NCI-H1694 treated with DMSO at 0.1 percent for 48 hours (cell line): ENCODE results near the gene AQP5.

Experiments used
- DNase-seq: peaks from one replicate; lab custom pipeline; 2025; lab: John Stamatoyannopoulos, UW

The AQP5 gene

DNA sequence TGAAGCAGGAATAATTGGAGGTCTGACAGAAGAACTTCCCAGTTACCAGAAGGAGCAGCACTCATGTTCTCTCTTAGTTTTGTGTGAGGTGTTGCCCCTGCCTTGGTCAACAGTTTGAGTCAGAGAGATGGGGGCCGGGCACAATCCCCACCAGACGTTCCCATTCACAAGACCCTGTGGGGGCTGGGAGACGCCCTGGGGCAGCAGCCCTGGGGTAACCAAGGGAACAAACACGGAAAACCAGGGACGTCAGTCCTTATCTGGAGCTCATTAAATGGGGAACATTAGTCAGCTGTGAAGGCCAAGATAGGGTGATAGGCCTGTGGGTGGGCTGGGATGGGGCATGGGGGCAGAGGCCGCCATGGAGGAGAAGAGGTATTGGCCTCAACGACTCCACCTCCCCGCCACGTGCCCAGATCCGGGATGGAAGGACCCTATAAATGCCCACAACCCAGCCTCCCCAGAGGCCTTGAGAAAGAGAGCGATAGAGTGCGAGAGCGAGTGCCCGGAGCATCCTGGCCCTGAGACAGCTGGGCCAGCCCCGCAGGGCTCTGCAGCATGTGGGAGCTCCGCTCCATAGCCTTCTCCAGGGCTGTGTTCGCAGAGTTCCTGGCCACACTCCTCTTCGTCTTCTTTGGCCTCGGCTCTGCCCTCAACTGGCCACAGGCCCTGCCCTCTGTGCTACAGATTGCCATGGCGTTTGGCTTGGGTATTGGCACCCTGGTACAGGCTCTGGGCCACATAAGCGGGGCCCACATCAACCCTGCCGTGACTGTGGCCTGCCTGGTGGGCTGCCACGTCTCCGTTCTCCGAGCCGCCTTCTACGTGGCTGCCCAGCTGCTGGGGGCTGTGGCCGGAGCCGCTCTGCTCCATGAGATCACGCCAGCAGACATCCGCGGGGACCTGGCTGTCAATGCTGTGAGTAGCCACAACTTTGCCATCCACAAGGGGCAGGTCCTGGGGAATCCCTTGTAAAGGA lies 11.1 kb upstream of the AQP5 start, which contains the start of gene AQP2:
Gene AQP2, plus strand, starts transcription at position 465 of the 979 bp plus-strand sequence. Its CDS starts 94 bp downstream, at position 559.
- DNase-seq = no peak

DNA sequence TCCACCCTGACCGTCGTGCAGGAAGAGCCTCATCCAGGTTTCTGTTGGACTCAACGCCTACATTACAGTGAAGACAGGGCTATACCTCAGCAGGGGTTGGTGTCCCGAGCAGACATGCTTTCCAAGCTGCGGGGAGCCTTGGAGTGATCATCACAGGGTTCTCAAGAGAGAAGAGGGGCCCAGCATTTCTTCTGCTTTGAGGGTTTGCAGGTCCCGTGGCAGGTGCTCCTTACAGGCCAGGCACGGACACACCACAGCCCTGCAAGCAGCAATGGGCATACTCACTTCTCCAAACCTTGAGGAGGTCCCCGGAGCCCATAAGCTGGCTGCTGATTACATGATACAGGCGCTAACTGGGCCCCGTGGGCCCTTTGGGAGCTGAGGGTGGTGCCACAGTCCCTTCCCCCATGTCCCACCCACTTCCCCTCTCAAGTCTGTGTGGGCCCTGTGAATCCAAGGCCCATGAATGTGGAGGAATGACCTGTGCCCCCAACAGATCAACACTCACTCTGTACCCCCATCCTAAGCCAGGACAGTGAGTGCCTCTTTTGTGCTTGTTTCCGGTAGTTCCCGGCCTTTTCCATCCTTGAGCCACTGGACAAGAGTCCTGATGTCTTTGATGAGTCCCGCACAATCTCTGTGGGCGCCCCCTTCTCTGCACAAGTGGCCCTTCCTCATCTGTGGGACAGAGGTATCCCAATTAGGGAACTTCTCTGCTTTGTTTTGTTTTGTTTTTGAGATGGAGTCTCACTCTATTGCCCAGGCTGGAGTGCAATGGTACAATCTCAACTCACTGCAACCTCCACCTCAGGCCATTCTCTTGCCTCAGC lies 10.0 kb upstream of the AQP5 start:
- no peak for DNase-seq

DNA sequence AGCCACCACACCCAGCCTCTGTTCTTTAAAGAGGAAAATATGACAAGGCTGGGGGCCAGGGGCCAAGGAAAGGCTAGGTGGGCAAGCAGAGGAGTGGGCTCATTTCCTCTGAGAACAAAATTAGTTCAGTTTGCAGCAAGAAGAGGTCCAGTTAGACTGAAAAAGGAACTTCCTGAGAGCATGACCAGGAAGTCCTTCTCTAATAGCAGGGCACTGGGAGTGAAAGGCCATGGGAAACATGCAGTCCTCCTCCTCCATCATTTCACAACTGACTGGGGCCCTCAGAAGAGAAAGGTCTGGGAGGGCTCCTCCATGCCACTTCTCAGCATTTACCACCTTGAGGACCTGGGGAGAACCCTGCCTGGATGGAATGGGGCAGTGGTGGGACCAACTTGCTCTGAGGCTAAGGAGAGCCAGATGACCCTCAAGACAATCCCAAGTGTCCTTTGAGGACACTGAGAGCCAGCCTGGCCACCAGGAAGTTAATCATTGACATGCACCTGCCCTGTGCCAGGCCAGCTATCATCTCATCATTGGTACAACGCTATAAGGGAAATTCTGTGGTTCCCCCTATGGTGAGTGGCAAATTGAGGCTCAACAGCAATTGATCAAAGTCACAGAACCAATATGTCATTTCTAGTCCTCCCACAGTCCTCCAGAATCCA lies 9.1 kb upstream of the AQP5 start:
- no peak for DNase-seq

DNA sequence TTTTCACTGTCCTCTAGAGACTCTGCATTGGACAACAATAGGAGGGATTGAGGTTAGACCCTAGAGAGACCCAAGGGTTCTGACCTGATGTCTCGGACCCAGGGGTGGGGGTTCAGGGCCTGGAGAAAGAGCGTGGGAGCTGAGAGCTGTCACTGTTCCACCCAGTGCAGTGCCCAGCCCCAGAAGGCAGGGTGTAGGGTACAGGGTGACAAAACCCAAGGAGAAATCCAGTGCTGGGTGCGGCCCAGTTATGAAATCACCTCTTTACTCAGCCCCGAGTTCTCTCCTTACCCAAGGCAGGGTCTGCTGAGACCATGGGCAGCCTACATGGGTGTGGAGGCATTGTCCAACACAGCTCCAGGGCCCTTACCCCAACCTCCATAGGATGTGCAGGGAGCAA lies 8.5 kb upstream of the AQP5 start:
- DNase-seq = no peak

DNA sequence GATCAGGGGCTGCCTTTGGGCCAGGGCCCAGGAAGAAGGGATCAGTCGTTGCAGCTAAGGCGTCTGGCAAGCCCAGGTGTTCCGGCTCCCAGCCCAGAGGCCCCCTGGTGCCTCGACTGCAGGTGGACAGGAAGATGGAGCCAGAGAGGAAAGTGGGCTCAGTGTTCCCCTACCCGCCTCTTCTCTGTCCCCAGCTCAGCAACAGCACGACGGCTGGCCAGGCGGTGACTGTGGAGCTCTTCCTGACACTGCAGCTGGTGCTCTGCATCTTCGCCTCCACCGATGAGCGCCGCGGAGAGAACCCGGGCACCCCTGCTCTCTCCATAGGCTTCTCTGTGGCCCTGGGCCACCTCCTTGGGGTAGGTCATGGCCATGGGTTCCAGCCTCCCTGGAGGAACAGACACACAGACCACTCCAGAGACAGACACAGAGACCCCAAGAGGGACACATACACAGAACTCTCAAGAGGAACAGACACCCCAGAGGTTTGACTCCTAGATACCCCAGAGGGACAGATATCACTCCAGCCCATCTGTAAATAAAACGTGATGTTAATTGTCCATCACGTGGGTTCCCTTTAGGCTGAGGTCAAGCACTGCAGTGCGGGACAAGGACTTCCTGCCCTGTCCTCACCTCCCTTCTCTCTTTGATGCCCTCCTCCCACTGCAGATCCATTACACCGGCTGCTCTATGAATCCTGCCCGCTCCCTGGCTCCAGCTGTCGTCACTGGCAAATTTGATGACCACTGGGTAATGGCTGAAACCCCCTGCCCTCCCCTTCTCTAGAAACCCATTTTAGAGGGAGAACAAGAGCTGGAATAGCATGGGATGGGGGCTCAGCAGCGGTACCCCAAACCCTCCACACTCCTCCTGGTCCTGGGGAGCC lies 7.5 kb upstream of the AQP5 start:
- DNase-seq = no peak

DNA sequence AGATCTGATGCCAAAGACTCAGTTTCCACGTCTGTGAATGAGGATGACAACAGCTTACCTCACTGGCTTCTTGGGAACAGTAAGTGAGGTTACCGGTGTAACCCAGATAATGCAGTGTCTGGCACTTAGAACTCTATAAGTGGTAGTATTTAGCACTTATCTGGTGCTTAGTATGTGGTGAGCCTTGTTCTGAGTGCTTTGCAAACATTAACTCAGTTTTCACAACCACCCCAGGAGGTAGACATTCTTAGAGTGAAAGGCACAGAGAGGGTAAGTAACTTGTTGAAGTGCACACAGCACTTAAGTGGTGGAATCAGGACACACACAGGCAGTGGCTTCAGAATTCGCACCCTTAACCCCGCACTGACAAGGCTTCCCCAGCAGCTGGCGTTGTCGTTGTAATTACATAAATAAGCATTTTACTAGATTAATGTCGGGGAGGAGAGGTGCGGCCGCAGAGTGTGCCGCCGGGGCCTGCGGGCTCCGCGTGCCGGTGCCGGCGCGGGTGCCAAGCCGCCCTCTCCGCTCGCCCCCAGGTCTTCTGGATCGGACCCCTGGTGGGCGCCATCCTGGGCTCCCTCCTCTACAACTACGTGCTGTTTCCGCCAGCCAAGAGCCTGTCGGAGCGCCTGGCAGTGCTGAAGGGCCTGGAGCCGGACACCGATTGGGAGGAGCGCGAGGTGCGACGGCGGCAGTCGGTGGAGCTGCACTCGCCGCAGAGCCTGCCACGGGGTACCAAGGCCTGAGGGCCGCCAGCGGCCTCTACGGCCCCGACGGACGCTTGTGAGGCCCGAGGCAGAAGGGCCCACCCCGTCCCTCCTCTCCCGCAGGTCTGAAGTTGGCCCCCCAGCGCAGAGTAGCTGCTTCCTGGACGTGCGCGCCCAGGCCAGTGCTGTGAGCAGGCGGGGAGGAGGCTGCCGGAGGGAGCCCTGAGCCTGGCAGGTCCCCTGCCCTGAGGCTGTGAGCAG lies 6.5 kb upstream of the AQP5 start:
- no peak for DNase-seq

DNA sequence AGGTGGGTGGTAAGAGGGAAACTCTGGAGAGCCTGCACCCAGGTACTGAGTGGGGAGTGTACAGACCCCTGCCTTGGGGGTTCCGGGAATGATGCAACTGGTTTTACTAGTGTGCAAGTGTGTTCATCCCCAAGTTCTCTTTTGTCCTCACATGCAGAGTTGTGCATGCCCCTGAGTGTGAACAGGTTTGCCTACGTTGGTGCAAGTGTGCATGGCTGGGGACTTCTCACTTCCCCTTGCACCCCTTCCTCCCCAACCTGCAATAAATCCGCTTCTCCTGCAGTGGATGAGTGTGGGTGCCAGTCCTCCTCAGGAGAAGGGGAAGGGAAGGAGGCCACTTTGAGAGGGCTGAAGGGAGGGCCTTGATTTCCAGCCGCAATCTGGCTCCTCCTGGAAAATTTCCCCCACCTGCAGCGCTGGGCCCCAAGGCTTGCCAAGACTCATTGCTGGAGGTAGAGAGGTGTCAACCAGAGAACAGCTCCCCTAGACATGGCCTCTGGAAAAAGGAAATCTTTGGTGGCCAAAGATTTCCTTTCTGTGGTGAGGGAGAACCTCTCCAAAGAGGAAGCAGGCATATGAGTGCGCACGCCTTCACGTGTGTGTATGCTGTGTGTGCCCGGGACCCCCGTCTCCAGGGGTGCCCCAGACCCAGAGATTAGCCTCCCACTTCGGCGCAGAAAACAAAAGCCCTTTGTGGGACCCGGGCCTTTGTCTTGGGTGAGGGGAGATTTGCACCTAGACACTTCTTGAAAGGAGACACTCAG lies 5.6 kb upstream of the AQP5 start:
- no peak for DNase-seq

DNA sequence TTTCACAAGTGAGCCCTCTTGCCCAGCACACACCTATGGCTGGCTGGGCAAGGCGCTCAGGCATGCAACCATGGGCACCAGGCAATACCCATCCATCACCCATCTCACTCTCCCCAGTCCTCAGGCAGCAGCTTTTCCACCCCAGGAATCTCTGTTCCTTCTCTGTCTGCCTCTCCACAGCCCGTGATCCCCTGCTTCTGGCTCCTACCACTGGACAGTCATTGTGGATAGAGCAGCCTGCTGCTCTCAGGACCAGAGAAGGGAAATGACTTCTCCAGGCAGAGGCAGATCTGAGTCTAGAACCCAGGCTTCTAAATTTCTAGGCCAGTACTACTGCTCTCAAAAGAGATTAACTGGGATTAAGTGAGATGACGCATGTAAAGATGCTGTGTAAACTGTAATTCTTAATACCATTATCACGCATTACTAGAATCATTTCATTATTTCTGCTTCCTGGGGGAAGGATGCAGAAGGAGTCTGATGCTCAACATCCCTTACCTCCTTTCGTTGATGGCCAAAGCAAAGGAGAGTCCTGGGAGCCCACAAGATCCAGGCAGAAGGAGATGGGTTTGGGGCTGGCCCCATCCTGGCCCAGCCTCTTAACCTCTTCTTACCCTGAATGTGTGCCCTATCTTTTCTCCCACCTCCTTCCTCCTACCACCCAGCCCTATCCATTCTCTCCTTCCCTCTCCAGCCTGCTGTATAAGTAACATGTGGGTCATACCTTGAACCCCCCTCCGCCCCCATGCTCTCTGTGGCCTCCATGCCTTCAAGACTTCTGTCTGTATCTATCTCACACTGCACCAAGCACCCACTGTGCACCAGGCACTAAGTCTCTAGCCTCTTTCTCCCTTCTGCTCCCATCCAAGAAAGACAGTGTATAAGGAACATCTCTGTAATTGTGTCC lies 4.8 kb upstream of the AQP5 start:
- no peak for DNase-seq

DNA sequence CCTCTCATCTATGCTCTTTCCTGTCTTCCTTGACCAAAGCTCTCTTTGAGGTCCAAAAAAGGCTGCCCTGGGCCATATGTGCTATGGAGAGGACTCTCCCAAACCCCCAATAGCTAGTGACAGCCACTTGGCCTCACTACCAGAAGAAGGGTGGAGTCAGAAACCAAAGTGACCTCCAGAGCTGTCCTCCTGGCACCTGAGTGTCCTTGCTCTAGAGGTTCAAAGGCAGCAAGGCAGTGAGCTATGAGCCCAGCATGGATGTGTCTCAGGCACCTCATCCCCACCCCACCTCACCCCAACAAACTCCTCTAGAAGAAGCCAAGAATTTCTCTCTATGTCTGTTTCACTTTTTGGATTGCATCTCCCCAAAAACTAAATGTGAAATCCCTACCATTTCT lies 4.1 kb upstream of the AQP5 start:
- DNase-seq = no peak

DNA sequence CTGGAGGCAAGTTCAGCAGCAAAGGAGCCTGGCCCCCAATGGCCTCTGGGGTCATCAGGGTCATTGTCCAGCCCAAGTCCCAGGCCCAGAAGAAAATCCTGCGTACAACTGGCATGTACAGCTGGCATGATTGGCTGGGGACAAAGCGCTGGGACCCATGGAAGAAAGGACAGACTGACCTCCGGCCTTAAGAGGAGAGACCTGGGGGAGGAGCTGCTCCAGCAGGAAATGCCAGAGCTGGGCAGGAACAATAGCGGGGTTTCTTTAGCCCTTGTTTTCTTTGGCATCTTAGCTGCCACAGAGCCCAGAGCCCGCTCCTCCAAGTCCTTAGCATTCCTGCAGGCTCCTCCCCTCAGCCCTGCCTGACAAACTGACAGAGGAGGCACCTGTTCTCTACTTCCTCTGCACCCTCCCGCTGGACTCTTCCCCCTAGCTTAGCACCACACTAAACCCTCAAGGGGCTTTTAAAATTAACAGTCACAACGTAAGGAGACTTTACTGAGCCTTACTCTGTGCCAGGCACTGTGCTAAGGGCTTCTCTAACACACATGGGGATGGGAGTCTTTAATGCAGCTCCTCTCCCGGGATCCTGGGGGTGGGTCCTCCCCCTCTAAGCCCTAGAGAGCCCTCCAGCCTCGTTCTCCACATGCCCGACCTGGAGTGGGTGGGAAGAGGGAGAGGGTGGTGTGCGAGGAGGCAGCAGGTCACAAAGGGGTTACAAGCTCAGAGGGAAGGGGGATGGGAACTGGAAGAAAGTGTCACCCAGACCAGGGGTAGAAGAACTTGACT lies 1.8 kb upstream of the AQP5 start:
- DNase-seq = no peak

DNA sequence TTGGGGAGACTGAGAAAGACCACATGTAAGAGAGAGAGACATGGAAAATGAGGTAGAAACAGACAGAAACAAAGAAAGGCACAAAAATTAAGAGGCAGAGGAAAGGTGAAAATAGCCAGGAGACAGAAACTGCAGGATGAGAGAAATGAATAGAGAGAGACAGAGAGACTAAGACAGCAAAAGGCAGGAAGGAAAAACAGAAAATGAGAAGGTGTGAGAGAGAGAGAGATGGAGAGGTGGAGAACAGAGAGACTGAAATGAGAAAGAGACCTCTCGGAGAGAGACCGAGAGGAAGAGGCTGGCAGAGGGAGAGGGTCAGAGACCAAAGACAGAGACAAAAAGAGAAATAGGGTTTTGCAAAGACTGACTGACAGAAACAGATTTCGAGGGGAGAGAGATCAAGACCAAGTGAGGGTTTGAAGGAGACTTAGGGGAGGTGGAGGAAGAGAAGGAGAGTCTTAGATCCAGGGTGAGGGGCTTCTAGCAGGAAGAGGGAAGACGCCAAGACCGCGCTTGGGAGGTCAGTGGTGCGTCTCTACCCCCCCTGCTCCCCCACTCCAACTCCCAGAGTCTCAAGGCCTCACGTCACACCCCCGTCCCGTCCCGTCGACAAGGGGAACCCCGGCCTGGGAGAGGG lies 1.1 kb upstream of the AQP5 start:
- DNase-seq = no peak

DNA sequence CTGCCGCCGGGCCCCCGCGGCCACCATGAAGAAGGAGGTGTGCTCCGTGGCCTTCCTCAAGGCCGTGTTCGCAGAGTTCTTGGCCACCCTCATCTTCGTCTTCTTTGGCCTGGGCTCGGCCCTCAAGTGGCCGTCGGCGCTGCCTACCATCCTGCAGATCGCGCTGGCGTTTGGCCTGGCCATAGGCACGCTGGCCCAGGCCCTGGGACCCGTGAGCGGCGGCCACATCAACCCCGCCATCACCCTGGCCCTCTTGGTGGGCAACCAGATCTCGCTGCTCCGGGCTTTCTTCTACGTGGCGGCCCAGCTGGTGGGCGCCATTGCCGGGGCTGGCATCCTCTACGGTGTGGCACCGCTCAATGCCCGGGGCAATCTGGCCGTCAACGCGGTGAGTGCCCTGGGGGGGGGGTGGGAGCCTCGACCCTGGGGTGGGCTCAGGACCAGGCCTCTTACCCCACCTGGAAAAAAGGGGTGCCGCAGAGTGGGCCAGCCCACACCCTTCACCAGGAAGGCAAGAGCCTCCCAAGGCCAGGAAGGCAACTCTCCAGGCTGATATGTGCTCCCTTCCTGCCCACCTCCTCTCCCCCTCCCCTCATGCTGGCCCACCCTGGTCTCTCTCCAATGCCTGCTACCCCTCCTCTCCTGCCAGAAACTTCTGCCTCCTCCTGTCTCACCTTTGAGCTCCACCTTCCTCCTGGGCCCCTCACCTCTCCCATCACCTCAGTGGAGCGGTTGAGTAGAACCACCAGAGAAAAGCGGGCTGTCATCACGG lies 507 bp downstream of the AQP5 start:
- DNase-seq = no peak

DNA sequence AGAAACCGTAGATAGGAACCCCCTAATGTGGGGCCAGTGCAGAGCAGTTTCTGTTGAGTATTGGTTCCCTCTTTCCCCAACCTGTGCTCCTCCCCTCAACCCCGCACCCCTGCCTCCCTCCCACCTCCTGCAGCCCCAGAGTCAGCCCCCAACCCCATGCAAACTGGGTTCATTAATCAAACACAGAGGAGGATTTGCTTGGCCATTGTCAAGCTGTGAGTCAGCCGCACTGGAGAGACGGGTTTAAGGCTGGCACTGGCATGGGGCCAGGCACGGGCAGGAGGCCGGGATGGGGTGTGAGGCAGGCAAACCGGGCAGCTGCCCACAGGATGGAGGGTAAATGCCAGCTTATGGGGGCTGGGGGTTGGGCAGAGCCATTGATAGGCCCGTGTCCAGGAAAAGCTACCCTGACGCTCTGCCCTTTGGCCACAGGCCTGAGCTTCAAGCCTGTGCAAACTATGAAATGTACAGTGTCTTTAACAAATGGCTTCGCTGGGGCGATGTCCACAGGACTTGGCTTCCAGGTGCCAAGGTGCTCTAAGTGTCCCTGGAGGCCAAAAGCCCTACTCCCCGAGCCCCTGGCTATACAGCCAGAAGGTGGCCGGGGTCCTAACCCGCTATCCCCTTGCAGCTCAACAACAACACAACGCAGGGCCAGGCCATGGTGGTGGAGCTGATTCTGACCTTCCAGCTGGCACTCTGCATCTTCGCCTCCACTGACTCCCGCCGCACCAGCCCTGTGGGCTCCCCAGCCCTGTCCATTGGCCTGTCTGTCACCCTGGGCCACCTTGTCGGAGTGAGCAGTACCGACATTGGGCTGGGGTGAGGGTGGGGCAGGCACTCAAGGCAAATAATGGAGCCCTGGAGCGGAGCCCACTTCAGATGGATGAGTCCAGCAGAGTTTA lies 1.4 kb downstream of the AQP5 start:
- no peak for DNase-seq

DNA sequence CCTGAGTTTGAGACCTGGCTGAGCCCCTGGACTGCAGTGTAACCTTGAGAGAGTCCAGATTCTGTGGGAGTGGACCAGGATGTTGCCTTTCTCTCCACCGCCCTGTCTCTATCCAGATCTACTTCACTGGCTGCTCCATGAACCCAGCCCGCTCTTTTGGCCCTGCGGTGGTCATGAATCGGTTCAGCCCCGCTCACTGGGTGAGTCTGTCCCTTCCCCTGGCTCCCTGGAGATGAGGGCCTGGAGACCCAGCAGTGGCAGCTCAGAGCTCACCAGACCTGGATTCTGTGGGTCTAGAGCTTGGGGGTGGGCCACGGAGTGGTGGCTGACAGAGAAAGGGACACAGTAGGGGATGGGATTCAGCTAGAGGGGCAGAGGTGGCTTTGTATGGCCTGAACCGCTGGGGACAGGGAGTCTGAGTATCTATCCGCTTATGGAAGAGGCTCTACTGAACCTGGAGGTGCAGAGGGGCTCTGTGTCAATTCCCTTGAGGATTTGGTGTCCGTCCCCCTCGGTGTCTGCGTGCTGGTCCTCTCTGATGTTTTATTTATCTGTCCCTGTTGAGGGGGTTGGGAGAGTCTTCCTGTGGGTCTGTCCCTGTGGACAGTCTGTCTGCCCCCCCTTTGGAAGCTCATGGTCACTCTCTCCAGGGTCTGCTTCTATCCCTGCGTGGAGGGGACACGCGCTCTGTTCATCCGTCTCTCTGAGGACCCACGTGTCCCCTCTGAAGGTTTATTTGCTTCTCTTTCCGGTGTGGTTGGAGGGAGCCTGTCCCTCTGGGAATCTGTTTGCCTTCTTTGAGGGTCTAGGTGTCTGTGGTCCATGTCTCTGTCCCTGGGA lies 2.5 kb downstream of the AQP5 start:
- no peak for DNase-seq
